Ishikawa (cell line): ENCODE results near the gene GNB1L.

Source experiments
- EP300 ChIP-seq: IDR thresholded peaks from 2 replicates; pipeline ENCODE4 v1.6.1; 2012; ENCODE audit warnings: borderline replicate concordance
- REST ChIP-seq: IDR thresholded peaks from 2 replicates; pipeline ENCODE4 v1.6.1; 2012; ENCODE audit warnings: low read depth, mild to moderate bottlenecking
- USF1 ChIP-seq: IDR thresholded peaks from 2 replicates; pipeline ENCODE4 v1.6.1; 2012
- YY1 ChIP-seq: IDR thresholded peaks from 2 replicates; pipeline ENCODE4 v1.6.1; 2012; ENCODE audit warnings: low read depth
- ZBTB7A ChIP-seq: IDR thresholded peaks from 2 replicates; pipeline ENCODE4 v1.6.1; 2012; ENCODE audit warnings: low read depth

GRCh38 chr22:19892925-19893324, 38.3 kb upstream of the GNB1L start:
- TF ChIP-seq YY1 (no peak), REST (no peak), USF1 (no peak), EP300 (no peak), ZBTB7A (no peak)
